Body of pancreas (tissue), 4 donors: ENCODE results near the gene GDF7.

Experiments
- POLR2A ChIP-seq, 3 donors: fragments of 450-650 bp; IDR thresholded peaks; one replicate each; pipeline ENCODE4 v1.6.1; 2016; ENCODE audit warnings: antibody characterized with exemption in 3 of 3, mild to moderate bottlenecking in 2 of 3
- TF ChIP-seq, protein P1 (sequence below), 7 experiments: fragments of 450-650 bp in 4 of 7; fragments of 200-600 bp in 3 of 7; sonication (generic) in 3 of 7; IDR thresholded peaks; one replicate each; pipeline ENCODE4 v1.5.1; 2016 to 2019; ENCODE audit warnings: antibody characterized with exemption in 7 of 7

DNA sequence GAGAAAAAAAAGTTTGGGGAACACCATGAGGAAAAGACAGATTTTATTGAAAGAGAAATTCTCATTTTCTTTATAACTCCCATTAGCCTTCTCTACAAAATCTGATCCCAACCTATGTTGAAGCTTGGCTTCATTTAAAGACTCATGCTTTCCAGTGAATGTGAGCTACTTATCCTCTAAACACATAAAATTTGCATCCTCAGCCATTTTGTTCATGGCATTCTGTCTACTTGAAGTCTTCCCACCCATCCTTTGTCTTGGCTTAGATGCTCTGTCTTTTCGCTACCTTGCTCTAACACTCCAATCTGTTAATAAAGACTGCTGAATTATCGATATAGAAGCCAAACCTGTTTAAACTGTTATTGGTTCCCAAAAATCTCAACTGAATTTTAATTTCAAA, 39.3 kb downstream of the GDF7 start:
- TF ChIP-seq, protein P1, sequence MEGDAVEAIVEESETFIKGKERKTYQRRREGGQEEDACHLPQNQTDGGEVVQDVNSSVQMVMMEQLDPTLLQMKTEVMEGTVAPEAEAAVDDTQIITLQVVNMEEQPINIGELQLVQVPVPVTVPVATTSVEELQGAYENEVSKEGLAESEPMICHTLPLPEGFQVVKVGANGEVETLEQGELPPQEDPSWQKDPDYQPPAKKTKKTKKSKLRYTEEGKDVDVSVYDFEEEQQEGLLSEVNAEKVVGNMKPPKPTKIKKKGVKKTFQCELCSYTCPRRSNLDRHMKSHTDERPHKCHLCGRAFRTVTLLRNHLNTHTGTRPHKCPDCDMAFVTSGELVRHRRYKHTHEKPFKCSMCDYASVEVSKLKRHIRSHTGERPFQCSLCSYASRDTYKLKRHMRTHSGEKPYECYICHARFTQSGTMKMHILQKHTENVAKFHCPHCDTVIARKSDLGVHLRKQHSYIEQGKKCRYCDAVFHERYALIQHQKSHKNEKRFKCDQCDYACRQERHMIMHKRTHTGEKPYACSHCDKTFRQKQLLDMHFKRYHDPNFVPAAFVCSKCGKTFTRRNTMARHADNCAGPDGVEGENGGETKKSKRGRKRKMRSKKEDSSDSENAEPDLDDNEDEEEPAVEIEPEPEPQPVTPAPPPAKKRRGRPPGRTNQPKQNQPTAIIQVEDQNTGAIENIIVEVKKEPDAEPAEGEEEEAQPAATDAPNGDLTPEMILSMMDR (IDR thresholded peaks at IDR 0.05): no peak
- no peak for TF ChIP-seq POLR2A (IDR thresholded peaks at IDR 0.05)
